C4-2B (cell line): ENCODE results near the gene SPATA33.

Source experiments
- CTCF ChIP-seq: fragments of 450-650 bp; conservative IDR thresholded peaks from 2 replicates; pipeline ENCODE4 v1.5.1; 2017; ENCODE audit warnings: mild to moderate bottlenecking
- ZFX ChIP-seq: fragments of 450-650 bp; IDR thresholded peaks from 2 replicates; pipeline ENCODE4 v1.6.1; 2017

GRCh38 chr16:89678258-89678657 lies 20.6 kb downstream of the SPATA33 start:
- no peak for TF ChIP-seq CTCF
- TF ChIP-seq ZFX, result no peak
